Astrocyte of the spinal cord (primary cell): ENCODE results near the gene PLS3.

Experiments
- DNase-seq: peaks from one replicate; pipeline ENCODE4 v3.0.0; 2011; ENCODE audit warnings: low read depth, low spot score
- H3K4me3 ChIP-seq: 2 replicates; pipeline ENCODE4 v1.5.1; 2011; ENCODE audit warnings: low read depth, mild to moderate bottlenecking, low read length, moderate library complexity
- in situ Hi-C: cut with HindIII; loops from 2 replicates; pipeline ENCODE4 v1.10.0; 2017; ENCODE audit warnings: low sequenced_read_pairs
- TF ChIP-seq, protein P1 (sequence below): IDR thresholded peaks from 2 replicates; pipeline ENCODE4 v1.5.1; 2012; ENCODE audit warnings: low read depth, mild to moderate bottlenecking, low read length, inconsistent platforms

PLS3 gene

DNA sequence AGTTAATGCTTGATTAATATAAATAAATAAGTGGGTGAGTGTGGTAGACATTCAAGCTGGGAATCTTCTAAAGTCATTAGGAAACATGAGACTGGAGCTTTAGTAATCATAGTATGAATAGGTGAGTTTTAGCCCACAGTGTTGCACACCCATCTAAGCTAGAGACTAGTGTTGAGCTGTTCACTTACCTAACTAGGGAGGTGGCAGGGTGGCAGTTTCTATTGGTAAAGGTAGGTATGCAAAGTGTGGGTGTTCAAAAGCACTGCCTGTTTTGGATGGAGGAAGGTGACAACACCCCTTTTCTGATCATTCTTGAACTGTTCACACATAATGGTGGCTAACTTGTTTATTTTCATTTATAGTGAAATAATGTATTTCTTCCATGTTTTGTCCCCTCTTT, 41.3 kb downstream of the PLS3 start:
- H3K4me3 ChIP-seq, result no peak overlapping the region
- in situ Hi-C loops, result no loop called here
- TF ChIP-seq, protein P1, sequence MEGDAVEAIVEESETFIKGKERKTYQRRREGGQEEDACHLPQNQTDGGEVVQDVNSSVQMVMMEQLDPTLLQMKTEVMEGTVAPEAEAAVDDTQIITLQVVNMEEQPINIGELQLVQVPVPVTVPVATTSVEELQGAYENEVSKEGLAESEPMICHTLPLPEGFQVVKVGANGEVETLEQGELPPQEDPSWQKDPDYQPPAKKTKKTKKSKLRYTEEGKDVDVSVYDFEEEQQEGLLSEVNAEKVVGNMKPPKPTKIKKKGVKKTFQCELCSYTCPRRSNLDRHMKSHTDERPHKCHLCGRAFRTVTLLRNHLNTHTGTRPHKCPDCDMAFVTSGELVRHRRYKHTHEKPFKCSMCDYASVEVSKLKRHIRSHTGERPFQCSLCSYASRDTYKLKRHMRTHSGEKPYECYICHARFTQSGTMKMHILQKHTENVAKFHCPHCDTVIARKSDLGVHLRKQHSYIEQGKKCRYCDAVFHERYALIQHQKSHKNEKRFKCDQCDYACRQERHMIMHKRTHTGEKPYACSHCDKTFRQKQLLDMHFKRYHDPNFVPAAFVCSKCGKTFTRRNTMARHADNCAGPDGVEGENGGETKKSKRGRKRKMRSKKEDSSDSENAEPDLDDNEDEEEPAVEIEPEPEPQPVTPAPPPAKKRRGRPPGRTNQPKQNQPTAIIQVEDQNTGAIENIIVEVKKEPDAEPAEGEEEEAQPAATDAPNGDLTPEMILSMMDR, result no peak
- no peak for DNase-seq

DNA sequence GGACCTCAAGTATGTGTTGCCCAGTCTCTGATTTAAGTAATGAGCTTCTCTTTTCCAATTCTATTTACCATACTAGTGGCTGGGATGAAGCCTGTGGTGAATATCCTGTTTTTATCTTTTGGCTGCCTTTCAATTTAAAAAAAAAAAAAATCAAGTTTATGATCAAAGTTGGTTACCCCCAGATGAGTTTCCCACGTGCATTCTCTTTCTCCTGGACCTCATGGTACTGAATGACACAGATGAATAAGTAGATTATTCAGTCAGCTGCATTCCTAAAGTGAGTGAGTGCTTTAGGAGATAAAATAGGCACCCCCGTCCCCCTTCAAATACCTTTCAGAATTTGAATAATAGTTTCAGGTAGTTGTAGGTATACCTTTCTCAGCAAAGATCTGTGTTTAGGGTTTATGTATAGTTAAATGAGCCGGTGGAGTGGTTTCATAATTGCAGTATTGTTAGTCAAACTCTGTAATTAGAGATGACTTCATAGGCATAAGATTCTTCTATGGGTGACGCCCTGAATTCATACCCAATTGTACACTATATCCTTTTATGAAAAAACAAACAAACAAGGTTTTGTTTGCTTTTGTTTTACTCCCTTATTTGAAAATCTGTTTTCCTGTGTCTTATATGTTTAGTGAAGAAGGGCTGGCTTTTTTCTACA, 41.9 kb downstream of the PLS3 start:
- TF ChIP-seq, protein P1, result no peak
- DNase-seq, result no peak
- H3K4me3 ChIP-seq, result no peak overlapping the region
- in situ Hi-C loops, result no loop called here

DNA sequence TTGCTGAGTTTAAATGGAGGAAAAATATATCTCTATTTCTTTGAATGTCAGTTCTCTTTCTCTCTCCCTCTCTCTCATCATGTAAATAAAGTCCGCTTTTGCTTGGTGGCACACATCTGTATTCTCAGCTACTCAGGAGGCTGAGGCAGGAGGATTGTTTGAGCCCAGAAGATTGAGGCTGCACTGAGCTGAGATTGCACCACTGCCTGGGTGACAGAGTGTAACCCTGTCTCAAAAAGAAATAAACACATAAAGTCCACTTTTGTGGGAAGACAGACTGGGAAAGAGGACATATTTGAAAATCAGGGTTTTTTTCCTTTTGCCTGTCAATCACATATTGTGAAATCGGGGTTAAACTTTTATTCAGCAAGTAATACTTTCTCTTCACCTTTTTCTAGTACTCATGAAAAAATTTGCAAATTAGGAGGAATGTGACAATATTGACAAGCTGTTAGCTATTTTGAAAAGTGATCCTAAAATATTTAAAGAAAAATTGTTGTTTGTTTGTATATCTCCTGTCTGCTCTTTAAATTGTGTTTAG, 42.6 kb downstream of the PLS3 start:
- DNase-seq, result no peak
- in situ Hi-C loops, result no loop called here
- TF ChIP-seq, protein P1, result no peak
- no peak overlapping the region for H3K4me3 ChIP-seq

DNA sequence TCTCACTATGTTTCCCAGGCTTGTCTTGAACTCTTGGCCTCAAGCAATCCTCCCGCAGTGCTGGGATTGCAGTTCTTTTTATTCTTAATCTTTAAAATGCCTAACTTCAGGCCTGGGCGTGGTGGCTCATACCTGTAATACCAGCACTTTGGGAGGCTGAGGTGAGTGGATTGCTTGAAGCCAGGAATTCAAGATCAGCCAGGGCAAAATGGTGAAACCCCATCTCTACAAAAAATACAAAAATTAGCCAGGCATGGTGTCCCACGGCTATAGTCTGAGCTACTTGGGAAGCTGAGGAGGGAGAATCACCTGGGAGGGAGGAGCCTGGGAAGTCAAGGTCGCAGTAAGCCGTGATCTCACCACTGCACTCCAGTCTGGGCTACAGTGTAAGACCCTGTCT, 45.9 kb downstream of the PLS3 start:
- TF ChIP-seq, protein P1, result no peak
- in situ Hi-C loops, result no loop called here
- H3K4me3 ChIP-seq, result no peak overlapping the region
- no peak for DNase-seq

DNA sequence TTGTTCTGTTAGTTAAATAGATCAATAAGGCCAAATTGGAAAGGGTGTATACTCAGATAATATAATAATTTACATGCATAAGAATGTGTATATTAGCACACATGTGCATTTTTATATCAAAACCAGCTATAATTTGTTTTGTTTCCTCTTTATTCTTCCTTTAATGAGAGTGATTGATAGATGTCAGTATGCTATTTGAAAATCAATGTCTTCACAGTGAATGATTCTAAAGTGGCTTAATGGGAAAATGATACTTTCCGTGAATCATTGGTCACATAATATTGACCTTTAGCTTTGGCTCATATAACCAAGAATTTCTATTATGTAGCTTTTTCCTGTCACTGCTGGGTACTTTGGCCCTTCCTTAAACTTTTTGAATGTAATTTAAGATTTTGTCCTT, 48.6 kb downstream of the PLS3 start:
- TF ChIP-seq, protein P1, result no peak
- no peak overlapping the region for H3K4me3 ChIP-seq
- DNase-seq, result no peak
- in situ Hi-C loops, result no loop called here

DNA sequence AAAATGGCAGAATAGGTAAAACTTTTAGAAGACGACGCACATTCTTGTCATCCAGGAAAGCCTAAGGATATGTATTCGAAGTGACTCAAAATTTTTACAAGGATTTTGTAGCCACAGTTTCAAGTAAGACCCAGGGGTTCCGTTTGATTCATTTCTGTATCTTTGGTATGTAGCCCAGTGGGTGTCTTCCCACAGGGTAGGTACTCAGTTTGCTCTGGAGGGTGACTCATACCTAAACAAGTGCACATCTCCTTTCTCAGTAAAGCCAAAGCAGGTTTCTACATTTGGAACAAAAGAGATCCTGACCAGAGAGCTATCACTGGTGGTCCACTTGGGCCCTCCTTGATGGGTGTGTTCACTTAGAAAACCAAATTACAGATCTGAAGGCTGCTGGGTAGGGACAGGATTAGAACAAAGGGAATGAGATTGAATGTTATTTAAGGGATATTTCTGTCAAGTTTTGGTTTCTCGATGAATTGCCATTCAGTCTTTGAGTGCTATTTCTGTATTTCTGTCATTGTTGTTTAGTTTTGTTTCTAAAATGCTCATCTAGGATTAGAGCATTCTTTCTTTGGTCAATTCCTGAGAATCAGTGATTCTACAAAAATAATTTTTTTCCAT, 56.1 kb downstream of the PLS3 start:
- DNase-seq, result peak; percentile 90
- no peak overlapping the region for H3K4me3 ChIP-seq
- in situ Hi-C loops, result no loop called here
- TF ChIP-seq, protein P1, result no peak
